Fibroblast of villous mesenchyme (primary cell): ENCODE measurements around the gene JMJD4. TPM values are rescaled to one million over a fixed set of nuclear protein-coding genes. Genes with fewer than 3 reads are reported as not detected.

Experiments used
- DNase-seq: peaks from one replicate; pipeline ENCODE4 v3.0.0-alpha.2; 2010; ENCODE audit warnings: low read depth
- H3K4me3 ChIP-seq: 2 replicates; pipeline ENCODE4 v1.5.1; 2011; ENCODE audit warnings: low read depth, mild to moderate bottlenecking, low read length
- total RNA-seq: library from RNA; depleted of rRNA; stranded (reverse); fragments of >200 nt; gene quantifications from 2 replicates; pipeline ENCODE4 v1.2.3, GENCODE V29; 2012
- TF ChIP-seq, protein P1 (sequence below): IDR thresholded peaks from 2 replicates; pipeline ENCODE4 v1.5.1; 2012; ENCODE audit warnings: low read depth, mild to moderate bottlenecking, low read length; ENCODE audit not compliant: insufficient read depth

Gene JMJD4, protein sequence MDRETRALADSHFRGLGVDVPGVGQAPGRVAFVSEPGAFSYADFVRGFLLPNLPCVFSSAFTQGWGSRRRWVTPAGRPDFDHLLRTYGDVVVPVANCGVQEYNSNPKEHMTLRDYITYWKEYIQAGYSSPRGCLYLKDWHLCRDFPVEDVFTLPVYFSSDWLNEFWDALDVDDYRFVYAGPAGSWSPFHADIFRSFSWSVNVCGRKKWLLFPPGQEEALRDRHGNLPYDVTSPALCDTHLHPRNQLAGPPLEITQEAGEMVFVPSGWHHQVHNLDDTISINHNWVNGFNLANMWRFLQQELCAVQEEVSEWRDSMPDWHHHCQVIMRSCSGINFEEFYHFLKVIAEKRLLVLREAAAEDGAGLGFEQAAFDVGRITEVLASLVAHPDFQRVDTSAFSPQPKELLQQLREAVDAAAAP
- 25.5 and 32.5 TPM in 2 replicates for total RNA-seq

DNA sequence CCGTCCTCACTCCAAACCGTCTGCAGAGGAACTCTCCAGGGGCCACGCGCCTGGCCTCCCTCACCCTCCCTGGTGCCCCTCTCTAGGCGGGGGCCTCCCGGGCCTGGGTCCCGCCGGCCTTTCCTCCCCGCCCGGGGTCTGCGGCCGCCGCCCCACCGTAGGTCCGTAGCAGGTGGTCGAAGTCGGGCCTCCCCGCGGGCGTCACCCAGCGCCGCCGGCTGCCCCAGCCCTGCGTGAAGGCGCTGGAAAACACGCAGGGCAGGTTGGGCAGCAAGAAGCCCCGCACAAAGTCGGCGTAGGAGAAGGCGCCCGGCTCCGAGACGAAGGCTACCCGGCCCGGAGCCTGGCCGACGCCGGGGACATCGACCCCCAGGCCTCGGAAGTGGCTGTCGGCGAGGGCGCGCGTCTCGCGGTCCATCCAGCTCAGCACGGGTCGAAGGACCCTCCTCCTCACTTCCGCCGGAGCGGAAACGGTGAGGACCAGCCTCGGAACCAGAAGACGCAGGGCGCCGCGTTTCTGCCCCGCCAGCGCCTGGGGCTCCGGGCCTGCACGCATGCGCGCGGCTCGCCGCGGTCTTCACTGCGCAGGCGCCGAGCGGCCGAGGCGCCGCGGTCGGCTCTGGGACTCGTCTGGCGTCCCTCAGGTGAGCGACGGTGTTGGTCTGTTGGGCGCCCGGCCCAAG is at the start of gene JMJD4, which contains the start of gene SNAP47:
JMJD4 (minus strand) TSS at position 447 of the 683 bp plus-strand sequence; CDS start at position 418, 29 bp downstream.
SNAP47 (plus strand) TSS at position 580 of the 683 bp plus-strand sequence. CDS start 12,302 bp downstream, outside the sequence.
- peak; percentile 92 for DNase-seq
- peak within 1 kb of the TSS; percentile 75 for H3K4me3 ChIP-seq
- TF ChIP-seq, protein P1, sequence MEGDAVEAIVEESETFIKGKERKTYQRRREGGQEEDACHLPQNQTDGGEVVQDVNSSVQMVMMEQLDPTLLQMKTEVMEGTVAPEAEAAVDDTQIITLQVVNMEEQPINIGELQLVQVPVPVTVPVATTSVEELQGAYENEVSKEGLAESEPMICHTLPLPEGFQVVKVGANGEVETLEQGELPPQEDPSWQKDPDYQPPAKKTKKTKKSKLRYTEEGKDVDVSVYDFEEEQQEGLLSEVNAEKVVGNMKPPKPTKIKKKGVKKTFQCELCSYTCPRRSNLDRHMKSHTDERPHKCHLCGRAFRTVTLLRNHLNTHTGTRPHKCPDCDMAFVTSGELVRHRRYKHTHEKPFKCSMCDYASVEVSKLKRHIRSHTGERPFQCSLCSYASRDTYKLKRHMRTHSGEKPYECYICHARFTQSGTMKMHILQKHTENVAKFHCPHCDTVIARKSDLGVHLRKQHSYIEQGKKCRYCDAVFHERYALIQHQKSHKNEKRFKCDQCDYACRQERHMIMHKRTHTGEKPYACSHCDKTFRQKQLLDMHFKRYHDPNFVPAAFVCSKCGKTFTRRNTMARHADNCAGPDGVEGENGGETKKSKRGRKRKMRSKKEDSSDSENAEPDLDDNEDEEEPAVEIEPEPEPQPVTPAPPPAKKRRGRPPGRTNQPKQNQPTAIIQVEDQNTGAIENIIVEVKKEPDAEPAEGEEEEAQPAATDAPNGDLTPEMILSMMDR, result no peak

DNA sequence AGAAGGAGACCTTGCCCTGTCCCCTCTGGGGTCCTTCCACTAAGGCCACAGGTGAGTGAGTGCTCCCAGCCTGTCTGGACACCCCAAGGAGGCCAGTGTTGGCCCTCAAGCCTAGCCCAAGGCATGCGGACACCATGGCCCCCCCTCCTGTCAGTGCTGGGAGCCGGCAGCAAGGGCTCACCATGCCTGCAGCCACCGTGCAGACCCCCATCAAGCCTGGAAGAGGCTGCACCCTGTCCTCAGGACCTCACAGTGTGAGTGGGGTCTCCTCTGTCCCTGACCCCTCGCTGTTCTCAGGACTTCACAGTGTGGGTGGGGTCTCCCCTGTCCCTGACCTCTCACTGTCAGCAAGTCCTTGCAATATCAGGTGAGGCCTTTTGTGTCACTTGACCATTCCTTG is 47.1 kb upstream of the JMJD4 start:
- no peak for DNase-seq
- TF ChIP-seq, protein P1, result no peak
- H3K4me3 ChIP-seq, result no peak overlapping the region

DNA sequence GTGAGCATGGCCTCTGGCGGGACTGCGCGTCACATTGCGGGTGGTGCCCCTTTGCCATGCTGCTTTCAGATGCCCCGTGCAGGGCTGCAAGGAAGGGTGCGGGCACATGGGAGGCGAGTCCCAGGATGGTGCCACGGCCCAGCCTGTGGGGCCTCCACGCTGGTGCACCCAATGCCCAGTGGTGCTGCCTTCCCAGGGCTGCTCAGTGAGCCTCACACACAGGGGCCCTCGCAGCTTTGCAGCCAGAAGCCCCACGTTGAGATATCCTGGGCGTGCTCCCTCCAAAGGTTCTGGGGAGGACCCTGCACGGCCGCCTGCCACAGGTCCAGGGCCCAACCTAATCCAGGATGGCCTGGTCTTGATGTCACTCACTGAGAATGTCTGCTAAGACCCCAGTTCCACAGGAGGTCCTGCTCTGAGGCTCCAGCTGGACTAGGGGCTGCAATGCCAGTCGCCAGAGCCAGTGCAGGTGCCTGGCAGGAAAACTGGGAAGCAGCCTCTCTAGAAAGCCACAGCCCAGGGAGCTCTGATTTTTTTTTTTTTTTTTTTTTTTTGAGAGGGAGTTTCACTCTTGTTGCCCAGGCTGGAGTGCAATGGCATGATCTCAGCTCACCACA is 46.3 kb upstream of the JMJD4 start:
- no peak for DNase-seq
- TF ChIP-seq, protein P1, result no peak
- no peak overlapping the region for H3K4me3 ChIP-seq

DNA sequence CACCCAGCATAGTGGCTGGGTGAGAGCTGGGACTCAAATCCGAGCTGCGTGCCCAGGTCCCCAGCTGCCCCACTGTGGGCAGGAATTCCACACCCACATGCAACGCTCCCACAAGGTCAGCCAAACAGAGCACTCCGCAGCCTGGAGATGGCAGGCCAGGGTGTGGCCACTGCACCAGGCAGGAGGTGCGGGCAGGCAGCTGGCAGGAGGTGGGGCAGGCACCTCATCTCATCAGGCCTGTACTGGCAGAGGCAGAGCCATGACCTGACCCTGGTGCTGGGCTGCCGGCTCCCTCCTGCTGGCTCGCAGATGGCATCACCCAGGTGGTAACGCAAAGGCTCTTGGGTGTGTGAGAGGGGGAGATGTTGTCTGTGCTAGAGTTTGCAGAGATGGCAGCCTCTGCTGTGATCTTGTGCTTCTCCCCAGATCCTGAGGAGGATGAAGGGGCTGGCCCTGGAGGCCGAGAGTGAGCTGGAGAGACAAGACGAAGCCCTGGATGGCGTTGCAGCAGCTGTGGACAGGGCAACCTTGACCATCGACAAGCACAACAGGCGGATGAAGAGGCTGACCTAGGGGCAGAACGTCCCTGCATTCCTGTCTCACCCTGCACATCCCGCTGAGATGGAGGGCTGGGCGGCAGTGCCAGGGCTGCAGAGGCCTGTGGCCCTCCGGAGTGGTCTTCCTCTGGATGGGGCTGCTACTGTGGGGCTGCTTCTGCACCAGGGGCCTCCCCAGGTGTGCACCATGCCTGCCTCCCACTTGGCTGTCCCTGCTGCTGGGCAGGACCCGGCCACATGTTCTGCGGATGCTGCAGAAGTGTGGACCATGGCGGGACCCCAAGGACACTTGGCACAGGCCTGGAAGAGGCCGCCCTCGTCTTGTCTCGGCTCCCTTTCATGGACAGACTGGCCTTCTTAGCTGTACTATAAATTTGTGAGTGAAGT is 45.3 kb upstream of the JMJD4 start:
- H3K4me3 ChIP-seq, result no peak overlapping the region
- TF ChIP-seq, protein P1, result no peak
- no peak for DNase-seq

DNA sequence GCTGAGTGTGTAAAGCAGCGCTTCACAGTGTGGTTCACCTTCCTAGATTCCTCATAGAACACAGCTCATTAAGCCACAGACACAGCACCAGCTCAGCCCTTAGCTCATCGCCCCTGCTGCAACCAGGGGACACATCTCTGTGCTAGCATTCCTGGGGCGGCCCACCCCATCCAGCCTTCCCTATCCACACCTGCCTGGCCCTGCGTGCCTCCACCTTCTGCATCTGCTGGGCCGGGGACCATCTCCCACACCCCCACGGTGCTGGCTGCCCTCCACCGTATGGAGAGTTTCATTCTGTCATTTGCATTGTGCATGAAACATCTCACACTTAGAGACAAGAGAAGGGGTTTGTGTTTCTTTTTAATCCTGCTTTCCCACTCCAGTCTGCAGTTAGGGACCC is 44.6 kb upstream of the JMJD4 start:
- H3K4me3 ChIP-seq, result no peak overlapping the region
- no peak for DNase-seq
- TF ChIP-seq, protein P1, result no peak

DNA sequence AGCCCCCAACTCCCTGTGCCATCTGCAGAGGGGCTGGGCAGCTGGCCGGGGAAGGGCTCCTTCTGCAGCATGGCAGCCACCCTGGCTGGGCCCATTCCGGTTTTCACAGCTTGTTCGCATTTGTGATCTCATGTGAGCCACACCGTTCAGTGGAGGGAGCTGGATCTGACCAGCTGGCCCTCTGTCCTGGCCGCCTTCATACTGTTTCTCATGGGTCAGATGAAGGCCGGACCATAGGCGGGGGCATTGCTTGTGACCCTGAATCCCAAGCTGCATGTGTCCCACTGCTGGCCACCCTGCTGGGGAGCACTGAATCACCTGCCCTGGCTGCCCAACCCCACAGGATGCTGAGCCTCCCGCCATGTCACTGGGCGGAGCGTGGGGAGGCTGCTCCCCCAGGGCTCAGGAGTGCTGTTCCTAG is 43.9 kb upstream of the JMJD4 start:
- TF ChIP-seq, protein P1, result no peak
- DNase-seq, result no peak
- no peak overlapping the region for H3K4me3 ChIP-seq
